ENCODE data around the gene MRPL49.
"Not testable (repeated sequence)": the region's sequence is repeated elsewhere in the genome, so short reads cannot be mapped to it uniquely, and the experiment has no call there.

MRPL49 gene

GRCh38 chr11:65134952-65135632 is 13.0 kb downstream of the MRPL49 start:
- DNase-seq, result peak; percentile 98

- no peak for DNase-seq
Observed at GRCh38 chr11:65135633-65136145, 13.6 kb downstream of the MRPL49 start.

- DNase-seq, result no peak
Observed at GRCh38 chr11:65136515-65137096, 14.5 kb downstream of the MRPL49 start.

- DNase-seq, result no peak
Observed at GRCh38 chr11:65141896-65142494, 19.9 kb downstream of the MRPL49 start.

GRCh38 chr11:65147352-65148075 is 25.4 kb downstream of the MRPL49 start:
- no peak for DNase-seq

- DNase-seq, result no peak
Observed at GRCh38 chr11:65148657-65149056, 26.5 kb downstream of the MRPL49 start.

- not testable (repeated sequence) for DNase-seq
Observed at GRCh38 chr11:65150131-65150508, 28.0 kb downstream of the MRPL49 start.

- DNase-seq, result peak; percentile 80
Observed at GRCh38 chr11:65150509-65151299, 28.6 kb downstream of the MRPL49 start.

- no peak for DNase-seq
Observed at GRCh38 chr11:65151331-65151899, 29.3 kb downstream of the MRPL49 start.

- DNase-seq, result no peak
Observed at GRCh38 chr11:65152122-65152521, 30.0 kb downstream of the MRPL49 start.

GRCh38 chr11:65156256-65156655 is 34.1 kb downstream of the MRPL49 start:
- DNase-seq, result no peak

- DNase-seq, result no peak
Observed at GRCh38 chr11:65156926-65157325, 34.8 kb downstream of the MRPL49 start.

- DNase-seq, result no peak
Observed at GRCh38 chr11:65157336-65157735, 35.2 kb downstream of the MRPL49 start.

- DNase-seq, result no peak
Observed at GRCh38 chr11:65159012-65159411, 36.9 kb downstream of the MRPL49 start.

- no peak for DNase-seq
Observed at GRCh38 chr11:65160643-65161042, 38.5 kb downstream of the MRPL49 start.

GRCh38 chr11:65163684-65164083 is 41.6 kb downstream of the MRPL49 start:
- DNase-seq, result no peak

GRCh38 chr11:65165410-65166317 is 43.5 kb downstream of the MRPL49 start:
- DNase-seq, result no peak

GRCh38 chr11:65166893-65167292 is 44.8 kb downstream of the MRPL49 start:
- DNase-seq, result no peak

- no peak for DNase-seq
Observed at GRCh38 chr11:65167656-65168055, 45.5 kb downstream of the MRPL49 start.

GRCh38 chr11:65169164-65169641 is 47.1 kb downstream of the MRPL49 start:
- no peak for DNase-seq

- no peak for DNase-seq
Observed at GRCh38 chr11:65170058-65170534, 48.0 kb downstream of the MRPL49 start, which contains the start of gene SPDYC. SPDYC (plus strand) TSS chr11:65170233; CDS start chr11:65171358, 1,125 bp downstream.
